Measurements from ENCODE around the gene KCNA3.
"Not testable (repeated sequence)": the region's sequence is repeated elsewhere in the genome, so short reads cannot be mapped to it uniquely, and the experiment has no call there.

KCNA3 gene

GRCh38 chr1:110676970-110677369 is 2.2 kb upstream of the KCNA3 start:
- no peak for DNase-seq

- DNase-seq: no peak
Measured at GRCh38 chr1:110675060-110675791, 486 bp upstream of the KCNA3 start.

DNA sequence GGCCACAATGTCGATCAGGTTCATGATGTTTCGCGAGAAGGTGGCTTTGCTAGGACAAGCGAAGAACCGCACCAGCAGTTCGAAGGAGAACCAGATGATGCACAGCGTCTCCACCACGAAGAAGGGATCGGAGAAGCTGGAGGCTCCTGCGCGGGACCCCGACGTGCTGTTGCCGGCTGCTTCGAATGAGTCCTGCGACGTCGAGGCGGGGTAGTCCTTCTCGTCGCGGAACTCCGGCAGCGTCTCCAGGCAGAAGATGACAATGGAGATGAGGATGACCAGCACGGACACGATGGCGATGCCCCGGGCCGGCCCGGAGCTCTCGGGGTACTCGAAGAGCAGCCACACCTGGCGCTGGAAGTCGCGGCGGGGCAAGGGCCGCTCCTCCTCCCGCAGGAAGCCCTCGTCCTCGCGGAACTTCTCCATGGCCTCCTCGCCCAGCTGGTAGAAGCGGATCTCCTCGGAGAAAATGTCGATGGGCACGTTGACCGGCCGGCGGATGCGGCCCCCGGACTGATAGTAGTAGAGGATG is 869 bp downstream of the KCNA3 start:
- peak; percentile 83 for DNase-seq

DNA sequence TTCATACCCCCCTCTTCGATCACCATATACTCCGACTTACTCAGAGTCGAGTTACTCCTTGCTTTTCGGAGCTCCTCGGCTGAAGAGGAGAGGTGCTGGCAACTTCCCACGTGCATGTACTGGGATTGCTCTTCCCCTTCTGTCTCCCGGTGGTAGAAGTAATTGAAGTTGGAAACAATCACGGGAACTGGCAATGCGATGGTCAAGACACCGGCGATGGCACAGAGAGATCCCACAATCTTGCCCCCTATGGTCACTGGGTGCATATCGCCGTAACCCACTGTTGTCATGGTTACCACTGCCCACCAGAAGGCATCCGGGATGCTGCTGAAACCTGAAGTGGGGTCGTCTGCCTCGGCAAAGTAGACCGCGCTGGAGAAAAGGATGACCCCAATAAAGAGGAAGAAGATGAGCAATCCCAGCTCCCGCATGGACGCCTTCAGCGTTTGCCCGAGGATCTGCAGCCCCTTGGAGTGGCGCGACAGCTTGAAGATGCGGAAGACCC is 1.5 kb downstream of the KCNA3 start:
- DNase-seq: peak; percentile 72

- DNase-seq: peak; percentile 56
Measured at GRCh38 chr1:110672753-110673108, 2.0 kb downstream of the KCNA3 start.

GRCh38 chr1:110672001-110672752 is 2.6 kb downstream of the KCNA3 start:
- DNase-seq: peak; percentile 80

- DNase-seq: no peak
Measured at GRCh38 chr1:110671361-110671760, 3.4 kb downstream of the KCNA3 start.

- DNase-seq: no peak
Measured at GRCh38 chr1:110668549-110668948, 6.2 kb downstream of the KCNA3 start.

DNA sequence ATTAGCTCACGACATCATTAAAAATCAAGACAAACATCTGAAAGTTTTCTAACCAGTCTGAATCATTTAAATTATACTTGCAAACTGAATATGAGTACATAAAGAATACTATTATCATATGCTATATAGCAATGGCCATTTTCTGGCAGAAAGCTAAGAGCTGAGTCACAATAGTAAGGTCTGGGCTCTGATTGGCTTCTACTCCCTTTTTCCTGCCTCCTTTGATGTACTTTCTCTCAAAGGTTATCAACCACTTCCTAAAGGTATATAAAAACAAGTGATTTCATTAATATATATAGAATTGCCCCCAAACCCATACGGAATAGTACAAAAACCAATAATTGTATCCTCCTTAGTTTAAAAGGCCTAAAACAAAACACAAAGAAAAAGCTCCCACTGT is 7.0 kb downstream of the KCNA3 start:
- no peak for DNase-seq

GRCh38 chr1:110663241-110663640 is 11.5 kb downstream of the KCNA3 start:
- no peak for DNase-seq

DNA sequence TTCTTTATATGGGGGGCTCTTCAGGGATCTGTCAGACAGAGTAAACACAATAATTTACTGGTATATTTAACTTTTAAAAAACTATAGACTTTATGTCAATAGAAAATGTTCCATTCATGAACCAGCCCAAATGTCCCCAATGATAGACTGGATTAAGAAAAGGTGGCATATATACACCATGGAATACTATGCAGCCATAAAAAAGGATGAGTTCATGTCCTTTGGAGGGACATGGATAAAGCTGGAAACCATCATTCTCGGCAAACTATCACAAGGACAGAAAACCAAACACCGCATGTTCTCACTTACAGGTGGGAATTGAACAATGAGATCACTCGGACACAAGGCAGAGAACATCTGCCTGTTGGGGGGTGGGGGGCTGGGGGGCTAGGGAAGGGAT is 15.2 kb downstream of the KCNA3 start:
- not testable (repeated sequence) for DNase-seq

- no peak for DNase-seq
Measured at GRCh38 chr1:110657351-110657750, 17.4 kb downstream of the KCNA3 start.

GRCh38 chr1:110650609-110651008 is 24.1 kb downstream of the KCNA3 start:
- no peak for DNase-seq

- no peak for DNase-seq
Measured at GRCh38 chr1:110648417-110648816, 26.3 kb downstream of the KCNA3 start.

DNA sequence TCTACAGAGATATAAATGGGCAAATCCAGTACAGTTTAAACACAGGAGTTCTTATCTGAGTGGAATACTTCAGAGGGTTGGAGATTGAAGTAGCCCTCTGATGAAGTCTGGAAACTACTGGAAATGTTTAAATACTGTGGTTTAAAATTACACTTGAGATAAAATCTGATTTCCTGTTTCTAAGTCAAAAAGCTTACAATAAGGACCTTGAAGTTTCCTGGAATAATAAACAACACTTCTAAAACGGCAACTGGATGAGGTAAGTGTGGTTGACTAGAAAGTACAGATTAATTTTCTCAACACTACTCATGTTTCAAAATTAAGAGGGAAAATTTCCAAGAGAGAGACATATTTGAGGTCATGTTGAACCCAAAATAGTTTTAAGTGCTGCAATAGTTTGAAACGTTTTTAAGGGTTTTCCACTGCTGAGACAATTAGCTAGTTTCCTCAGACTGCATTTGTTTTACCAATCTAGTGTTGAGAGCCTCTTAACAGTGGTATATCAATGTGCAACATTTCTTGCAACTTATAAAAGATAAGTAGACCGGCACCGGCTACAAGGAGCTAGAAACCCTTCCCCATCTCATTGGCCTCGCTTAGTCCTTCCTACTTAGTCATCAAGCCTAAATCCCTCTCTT is 27.4 kb downstream of the KCNA3 start:
- no peak for DNase-seq

DNA sequence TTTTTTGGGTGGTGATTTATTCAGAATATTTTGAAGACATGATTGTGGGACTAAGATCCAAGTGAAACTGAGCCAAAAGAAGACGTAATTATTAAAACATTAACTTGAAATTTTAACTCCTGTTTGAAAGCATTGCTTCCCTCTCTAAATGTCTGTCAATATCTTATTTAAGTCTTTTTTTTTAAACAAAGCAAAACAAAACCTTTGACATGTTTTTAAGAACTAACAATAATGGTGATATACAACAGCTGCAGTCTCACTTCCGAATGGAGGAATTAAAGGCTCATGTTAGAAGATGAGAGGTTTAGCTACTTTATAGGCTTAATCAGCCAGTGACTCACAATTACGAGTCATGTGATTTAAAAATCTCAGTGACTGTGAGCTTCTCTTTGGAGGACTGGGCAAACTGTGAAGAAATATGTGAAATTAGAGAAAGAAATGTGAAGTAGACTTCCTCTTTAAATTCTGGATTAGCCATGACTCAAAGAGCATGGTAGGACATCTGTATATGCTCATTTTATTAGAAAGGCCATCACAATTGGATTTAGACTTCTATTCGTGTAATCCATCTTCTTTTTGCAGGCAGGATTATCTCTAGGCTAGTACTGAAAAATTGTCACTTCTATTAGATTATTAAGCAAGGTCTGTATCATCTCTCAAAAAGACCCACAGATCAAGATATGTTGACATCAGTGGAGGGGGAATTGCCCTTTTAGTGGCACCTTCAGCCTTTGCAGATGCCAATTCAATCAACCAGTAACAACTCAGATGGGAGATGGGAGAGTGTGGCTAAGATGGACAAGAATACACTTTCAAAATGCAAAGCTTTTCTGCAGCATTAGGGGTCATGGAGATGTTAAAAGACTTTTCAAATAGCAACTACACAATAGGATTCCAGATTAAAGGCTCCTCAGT is 28.7 kb downstream of the KCNA3 start:
- no peak for DNase-seq

DNA sequence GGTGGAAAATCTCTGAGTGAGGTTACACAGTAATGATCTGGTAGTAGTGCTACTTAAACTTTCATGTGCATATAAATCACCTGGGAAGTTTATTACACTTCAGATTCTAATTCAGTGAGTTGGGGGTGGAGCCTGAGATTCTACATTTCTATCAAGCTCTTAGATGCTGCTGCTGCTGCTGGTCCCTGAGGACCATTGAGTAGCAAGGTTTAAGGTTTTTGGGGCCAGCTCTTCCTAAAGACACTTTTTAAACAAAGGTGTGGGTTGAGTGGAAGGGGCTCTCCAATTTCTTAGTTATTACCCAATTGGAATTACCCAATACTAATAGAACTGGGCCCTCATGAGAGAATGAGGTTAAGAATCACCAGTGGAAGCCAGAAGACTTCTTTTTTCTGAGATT is 29.5 kb downstream of the KCNA3 start:
- DNase-seq: no peak

GRCh38 chr1:110643879-110644472 is 30.8 kb downstream of the KCNA3 start:
- DNase-seq: no peak

GRCh38 chr1:110639724-110640386 is 34.9 kb downstream of the KCNA3 start:
- no peak for DNase-seq

DNA sequence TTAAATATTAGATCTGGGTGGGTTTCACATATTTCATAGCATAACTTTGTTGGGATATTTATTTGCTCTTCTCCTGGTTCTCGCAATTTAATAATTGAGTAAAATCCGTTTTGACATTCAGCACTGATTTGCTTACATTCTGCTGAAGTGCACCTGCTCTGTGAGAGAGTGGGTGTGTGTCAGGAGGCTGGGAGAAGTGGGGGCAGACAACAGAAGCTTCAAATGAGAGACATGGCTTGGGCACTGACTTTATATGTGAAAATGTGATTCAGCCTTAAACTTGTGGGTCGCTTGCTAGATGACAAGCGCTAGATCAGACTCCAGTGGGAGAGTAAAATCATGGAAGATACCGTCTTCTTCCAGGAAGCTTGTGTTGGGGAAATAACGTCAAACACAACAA is 36.2 kb downstream of the KCNA3 start:
- DNase-seq: no peak

DNA sequence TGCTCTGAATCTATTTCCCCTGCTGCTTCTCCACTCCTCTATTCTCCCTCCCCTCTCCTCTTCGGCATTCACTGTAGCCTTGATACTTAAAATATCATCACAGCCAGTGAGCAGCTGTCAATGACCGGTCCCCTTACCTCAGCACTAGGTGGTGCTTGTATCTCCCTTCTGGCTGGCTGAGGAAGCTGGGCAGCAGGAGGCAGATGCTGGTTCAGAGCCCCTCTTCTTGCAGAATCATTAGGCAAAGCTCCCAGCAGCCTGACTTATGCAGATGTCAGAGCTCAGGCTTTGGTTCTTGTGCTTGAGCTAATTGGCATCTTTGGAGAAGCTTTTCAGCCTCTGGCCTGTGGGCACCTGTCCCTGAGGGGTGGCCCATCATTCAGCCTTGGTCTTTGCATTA is 36.7 kb downstream of the KCNA3 start:
- DNase-seq: peak; percentile 44

GRCh38 chr1:110637475-110637874 is 37.3 kb downstream of the KCNA3 start:
- DNase-seq: peak; percentile 55

Measured in activated CD8-positive, alpha-beta memory T cell treated with anti-CD3 and anti-CD28 coated beads, Interleukin-2, amount 50 U/mL, for 48 hours (primary cell).